Stimulated activated CD4-positive, alpha-beta T cell treated with anti-CD3 and anti-CD28 coated beads, Interleukin-4, amount 100 ng/mL, for 24 hours (primary cell): Measurements from ENCODE around the gene ZNF619.
"Not testable (repeated sequence)": the region's sequence is repeated elsewhere in the genome, so short reads cannot be mapped to it uniquely, and the experiment has no call there.

Experiments
- DNase-seq: peaks from one replicate; pipeline ENCODE4 v3.0.0-alpha.2; 2020

Gene ZNF619

DNA sequence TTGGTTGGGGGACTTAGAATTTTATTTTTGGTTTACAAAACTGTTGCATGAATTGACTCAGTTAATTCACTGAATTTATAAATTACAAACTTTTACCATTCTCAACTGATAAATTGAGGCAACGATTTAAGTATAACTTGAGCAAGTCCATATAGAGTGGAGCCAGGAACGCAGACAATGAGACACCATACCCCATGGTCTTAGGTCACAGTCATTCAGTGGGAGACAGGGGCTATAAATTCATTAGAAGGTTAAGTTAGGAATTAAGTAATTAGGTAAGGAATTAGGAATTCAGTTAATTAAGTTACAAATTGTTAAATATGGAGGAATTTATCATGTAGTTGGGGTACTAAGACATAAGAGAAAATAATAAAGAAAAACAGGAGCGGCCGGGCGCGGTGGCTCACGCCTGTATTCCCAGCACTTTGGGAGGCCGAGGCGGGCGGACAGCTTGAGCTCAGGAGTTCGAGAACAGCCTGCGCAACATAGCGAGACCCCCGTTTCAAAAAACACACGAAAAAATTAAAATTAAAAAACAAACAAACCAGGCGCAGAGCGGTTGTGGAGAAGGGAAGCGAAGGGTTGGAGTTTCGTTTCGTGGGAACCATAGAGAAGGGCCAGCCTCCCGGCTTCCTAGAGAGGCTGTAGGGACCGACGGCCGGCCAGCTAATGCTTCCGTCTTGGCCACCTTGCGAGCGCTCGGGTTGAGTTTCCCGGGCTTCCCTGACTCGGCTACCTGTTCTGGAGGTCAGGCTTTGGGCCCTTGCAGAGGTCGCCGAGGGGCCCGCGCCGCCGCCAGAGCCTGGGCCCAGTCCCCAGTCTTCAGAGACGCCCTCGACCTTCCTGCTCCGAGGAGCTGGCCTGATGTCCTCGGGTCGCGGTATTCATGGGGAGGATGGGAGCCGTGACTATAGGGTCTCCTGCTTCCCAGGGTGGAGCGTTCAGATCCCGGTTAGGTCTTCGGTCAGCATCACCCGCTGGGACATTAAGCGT lies at the start of gene ZNF619:
TSS of gene ZNF619 (plus strand) at position 645 of the 993 bp plus-strand sequence. CDS start 858 bp downstream, outside the sequence.
- DNase-seq, result peak; percentile 41

- DNase-seq, result no peak
Measured at GRCh38 chr3:40432793-40433192, 44.1 kb upstream of the ZNF619 start.

DNA sequence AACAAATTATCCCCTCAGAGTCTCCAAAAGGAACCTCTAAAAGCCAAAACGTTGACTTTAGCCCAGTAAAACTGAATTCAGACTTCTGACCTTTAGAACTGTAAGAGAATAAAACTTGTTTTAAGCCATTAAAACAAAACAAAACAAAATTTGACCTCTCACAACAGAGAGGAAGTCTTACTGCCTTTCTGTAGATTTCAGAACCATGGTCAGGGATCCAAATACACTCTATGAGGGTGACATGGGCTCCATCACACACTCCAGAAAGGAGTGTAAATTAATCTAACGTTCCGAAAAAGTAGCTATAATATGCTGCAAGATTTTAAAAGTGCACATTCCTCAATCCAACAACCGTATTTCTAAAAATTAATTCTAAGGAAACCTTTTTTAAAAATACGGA lies 39.0 kb upstream of the ZNF619 start:
- DNase-seq, result no peak

GRCh38 chr3:40445062-40445461 lies 31.9 kb upstream of the ZNF619 start:
- no peak for DNase-seq

DNA sequence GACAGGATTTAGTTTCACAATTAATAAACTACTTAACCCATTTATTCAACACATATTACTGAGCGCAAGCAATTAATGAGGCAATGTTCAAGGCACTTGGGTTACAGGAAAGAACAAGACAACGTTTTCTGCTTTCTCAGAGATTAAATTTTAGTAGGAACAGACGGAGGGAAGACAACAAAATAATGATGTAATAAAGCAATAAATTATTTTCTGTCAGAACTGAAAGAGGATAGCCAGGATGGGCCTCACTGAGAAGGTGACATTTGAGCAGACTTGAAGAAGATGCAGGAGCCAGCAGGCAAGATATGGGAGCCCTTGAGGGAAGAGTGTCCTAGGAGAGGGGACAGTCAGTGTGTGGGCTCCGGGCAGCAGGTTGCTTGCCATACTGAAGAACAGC lies 31.0 kb upstream of the ZNF619 start:
- DNase-seq, result no peak

GRCh38 chr3:40450438-40450837 lies 26.5 kb upstream of the ZNF619 start:
- DNase-seq, result no peak

DNA sequence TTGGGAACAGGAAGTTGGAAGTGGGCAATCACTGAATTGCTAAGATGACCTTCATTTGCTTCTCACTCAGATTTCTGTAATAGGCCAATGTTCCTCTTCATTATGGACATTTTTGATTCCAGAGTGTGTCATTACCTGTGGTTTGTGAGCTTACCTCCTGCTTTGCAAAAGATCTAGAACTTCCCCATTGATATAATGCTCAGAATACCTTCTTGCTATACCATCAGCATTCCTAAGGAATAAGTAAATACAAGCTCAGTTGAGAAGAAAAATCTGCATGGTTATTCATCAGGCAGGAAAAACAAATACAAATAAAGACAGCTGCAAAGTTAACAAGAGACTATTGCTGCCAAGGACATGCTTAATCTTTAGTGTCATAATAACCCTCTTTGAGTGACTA lies 25.4 kb upstream of the ZNF619 start:
- no peak for DNase-seq

DNA sequence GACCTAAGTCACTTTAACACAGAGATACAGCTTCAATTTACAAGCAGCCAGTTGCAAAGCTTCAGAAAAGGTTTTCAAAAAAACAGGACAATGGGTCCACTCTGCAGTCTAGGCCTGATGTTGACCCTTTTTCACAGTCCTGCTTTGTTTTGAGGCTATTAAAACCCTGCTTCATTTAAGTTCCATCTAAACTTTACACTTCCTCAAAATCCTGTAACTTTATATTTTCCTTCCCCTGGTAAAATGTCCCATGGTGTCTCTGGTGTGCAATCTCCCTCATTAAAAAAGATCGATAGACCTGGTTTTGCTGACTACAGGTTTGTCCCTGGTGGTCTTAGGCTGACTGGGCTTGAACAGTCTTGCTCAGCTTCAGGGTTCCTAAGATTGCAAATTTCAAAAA lies 24.9 kb upstream of the ZNF619 start:
- DNase-seq, result no peak

GRCh38 chr3:40452562-40452875 lies 24.4 kb upstream of the ZNF619 start:
- DNase-seq, result no peak

DNA sequence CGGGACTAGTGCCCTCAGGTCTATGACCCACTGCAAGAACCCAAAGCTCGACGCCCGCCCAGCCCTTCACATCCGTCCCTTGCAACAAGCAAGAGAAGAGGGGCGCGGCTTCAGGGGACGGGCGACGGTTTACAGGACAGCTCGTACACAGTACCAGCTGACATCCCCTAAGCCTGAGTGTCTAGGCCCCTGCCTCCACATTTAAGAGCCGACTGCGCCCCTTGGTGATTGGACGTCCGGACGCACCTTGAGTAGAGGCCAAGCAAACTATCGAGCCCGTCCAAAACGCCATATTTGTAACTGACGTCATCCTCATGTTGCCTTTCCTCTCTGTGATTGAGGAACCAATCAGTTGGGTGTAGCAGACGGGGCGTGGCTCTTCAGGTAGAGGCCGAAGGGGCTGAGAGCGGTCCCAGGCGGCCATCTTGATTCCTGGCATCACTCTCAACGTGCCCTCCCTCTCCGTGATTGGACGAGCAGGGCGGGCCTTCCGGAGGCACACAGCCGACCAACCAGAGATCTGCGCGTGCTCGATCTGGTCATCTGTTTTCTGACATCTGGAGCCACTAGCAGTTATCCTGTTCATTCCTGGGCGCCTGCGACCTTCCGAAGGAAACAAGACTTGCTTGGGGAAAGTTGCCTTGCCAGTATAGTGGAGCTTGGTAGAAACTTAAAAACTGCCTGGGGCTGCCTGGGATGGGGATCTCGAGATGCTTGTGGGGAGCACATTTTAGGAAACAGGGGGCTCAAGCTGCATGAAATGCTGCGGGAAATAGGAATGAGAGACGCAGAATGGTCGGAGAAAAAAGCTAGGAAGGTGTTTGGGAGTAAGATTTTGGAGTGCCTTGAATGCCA lies 23.8 kb upstream of the ZNF619 start:
- DNase-seq, result peak; percentile 97

- no peak for DNase-seq
Measured at GRCh38 chr3:40453933-40454332, 23.0 kb upstream of the ZNF619 start.

GRCh38 chr3:40455328-40455727 lies 21.6 kb upstream of the ZNF619 start:
- DNase-seq, result no peak

- DNase-seq, result no peak
Measured at GRCh38 chr3:40456279-40456939, 20.5 kb upstream of the ZNF619 start.

DNA sequence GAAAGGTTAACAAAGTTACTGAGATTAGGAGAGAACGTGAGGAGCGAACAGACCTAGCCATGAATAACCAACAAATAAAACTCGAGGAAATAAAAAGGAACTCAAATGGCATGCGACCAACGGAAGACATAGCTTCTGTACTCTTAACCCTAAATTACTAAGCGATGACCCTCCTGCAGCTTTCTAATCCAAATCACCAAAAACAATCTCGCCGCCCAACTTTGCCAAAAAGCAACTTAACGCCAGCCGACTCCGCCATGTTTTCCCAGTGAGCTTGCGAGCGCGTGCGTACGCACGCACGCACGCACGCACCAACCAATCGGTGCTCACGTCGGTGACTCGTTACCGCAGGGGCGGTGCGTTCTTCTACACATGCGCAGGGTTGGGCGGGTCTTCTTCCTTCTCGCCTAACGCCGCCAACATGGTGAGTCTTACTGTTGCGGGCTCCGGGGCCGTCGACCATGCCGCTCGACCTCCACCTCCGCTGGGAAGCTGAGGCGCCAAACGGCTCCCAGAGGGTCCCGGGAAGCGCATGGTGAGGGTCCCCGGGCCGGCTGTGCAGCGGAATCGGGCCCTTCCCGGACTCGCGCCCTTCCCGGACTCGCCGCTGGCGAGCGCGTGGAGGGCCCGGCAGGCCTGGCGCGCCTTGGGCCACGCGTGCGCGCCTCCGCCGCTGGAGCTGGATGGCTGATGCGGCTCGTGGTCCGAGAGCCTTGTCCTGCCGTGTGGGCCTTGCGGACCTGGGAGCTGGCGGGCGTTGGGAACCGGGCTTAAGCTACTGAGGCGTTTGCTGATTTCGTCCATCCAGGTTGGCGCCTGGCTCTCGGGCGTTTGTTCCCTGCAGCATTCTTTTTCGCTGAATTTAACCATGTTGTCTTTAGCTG lies 19.7 kb upstream of the ZNF619 start, which contains the start of gene RPL14:
TSS of gene RPL14 (plus strand) at position 400 of the 884 bp plus-strand sequence. CDS start at position 533, 133 bp downstream.
- DNase-seq, result peak; percentile 97

- DNase-seq, result no peak
Measured at GRCh38 chr3:40458473-40458872, 18.4 kb upstream of the ZNF619 start.

DNA sequence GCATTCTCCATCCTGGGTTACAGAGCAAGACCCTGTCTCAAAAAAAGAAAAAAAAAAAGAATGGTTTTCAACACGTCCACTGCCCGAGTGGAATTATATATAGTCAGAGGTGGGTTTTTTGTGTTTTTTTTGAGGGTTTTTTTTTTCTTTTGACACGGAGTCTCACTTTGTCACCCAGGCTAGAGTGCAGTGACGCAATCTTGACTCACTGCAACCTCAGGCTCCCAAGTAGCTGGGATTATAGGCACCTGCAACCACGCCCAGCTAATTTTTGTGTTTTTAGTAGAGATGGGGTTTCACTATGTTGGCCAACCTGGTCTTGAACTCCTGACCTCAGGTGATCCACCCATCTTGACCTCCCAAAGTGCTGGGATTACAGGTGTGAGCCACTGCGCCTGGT lies 16.4 kb upstream of the ZNF619 start:
- not testable (repeated sequence) for DNase-seq

DNA sequence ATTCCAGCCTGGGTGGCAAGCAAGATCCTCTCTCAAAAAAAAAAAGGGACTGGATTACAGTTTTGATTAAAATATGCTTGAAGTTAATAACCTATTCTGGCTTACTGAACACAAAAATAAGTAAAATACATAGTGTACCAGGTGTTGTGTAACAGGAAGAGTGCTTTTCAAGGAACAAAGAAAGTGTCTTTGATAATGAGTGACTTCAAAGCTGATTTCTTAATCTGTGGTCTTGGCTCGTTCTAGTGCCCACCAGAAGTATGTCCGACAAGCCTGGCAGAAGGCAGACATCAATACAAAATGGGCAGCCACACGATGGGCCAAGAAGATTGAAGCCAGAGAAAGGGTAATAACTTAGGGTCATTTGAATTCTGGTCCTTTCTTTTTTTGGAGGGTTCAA lies 15.8 kb upstream of the ZNF619 start:
- no peak for DNase-seq

DNA sequence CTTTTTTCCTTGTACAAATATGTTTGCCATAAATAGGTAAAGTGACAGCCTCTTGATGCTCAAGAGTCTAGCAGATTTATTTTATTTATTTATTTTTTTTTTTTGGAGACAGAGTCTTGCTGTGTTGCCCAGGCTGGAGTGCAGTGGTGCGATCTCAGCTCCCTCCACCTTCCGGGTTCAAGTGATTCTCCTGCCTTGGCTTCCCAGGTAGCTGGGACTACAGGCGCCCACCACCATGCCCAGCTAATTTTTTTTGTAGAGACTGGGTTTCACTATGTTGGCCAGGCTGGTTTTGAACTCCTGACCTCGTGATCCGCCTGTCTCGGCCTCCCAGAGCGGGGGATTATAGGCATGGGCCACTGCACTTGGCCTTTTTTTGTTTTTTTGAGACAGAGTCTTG lies 14.1 kb upstream of the ZNF619 start:
- DNase-seq, result not testable (repeated sequence)

GRCh38 chr3:40463579-40463978 lies 13.3 kb upstream of the ZNF619 start:
- no peak for DNase-seq

DNA sequence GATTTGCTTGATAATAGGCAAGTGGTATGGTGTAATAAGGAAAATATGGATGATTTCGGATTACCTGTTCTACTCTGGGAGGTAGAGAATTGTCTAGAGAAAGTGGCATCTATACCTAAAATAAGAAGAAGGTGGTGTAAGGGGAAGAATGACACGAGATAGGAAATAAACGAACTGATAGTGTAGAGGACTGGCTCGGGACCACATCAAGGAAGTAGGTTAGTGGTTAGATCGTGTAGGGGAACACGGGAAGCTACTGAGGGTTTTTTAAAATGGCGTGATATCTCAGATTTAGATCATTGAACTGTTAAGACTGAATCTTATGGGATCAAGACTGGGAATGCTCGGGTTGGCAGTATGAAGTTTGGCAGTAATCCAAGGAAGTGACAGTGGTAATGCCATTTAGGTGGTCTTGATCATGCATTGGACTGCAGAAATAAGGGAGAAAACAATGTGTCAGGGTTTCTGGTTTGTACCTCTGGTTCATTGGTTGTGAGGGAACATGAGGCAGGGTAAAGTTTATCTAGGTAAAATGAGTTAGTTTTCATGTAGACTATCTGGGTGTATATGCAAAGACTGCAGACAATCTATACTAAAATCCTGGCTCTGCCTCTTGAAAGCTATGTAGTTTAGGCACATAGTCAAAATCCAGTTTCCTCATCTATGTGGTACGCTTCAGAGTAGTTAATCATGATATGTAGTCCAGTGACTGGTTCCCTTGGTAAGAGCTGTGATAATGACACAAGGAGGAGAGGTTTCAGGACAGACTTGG lies 12.4 kb upstream of the ZNF619 start:
- no peak for DNase-seq

GRCh38 chr3:40465111-40465407 lies 11.9 kb upstream of the ZNF619 start:
- no peak for DNase-seq

DNA sequence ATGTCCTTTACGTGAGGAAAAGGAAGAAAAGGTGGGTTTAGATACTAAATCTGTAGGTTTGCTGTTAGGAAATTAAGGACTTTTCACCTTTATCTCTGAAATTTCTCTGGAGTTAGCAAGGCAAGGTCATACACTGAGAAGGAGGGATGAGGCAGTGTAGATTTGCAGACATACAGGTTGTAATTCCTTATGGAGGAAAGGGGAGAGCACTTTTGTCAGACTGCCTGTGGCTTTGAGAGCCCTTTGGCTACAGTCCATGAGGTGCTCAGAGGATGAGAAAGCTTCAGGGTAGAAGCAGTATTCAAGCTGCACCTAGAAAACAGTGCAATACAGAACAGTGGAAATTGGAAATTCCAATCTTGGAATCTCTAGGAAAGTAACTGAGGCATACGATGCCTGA lies 11.5 kb upstream of the ZNF619 start:
- DNase-seq, result no peak
